ENCODE measurements around the gene TDRD7.

Gene TDRD7

DNA sequence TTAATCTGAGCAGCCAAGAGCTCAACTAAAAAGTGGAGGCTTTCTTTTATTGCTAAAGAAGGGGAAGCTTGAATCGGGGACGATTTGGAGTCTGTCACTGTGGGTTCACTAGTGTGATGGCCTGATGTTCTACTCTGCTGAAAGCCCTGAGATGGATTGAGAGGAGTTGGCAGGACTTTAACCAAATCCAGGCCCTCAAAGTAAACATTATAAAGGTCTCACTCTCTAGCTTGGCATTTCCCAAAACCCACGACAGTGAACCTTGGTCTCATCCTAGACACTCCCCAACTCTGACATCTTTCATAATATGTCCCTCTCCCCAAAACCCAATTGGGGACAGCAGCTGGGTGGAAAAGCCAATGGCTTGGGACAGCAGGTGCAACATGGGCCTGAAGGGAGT lies 122.3 kb downstream of the TDRD7 start:
- no peak for DNase-seq

DNA sequence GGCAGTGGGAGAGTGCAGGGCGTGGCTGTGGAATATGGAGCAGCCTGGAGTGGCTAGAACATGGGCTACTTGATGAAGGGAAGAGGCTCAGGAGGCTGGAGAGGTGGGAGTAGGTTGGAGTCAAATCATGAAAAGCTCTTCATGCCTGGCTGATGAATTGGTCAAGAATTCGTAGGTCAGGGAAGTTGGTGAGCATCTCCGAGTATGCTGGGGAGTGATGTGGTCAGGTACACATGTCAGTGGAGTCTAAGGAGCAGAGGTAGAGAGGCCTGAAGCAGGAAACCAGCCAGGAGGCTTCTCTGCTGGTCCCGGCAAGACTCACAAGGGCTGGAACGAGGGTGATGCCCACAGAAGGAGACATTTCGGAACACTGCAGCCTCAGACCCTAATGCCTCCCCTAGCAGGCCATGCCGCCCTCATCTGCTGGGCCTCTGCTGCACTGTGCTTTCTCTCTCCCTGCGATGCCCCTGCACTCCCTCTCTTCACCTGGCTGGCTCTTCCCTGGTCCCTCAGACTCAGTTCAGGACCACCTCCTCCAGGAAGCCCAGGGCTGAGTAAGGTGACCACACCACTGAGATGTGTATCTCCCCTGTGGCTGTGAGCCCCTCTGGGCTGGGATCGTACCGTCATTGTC lies 123.2 kb downstream of the TDRD7 start:
- DNase-seq, result no peak

DNA sequence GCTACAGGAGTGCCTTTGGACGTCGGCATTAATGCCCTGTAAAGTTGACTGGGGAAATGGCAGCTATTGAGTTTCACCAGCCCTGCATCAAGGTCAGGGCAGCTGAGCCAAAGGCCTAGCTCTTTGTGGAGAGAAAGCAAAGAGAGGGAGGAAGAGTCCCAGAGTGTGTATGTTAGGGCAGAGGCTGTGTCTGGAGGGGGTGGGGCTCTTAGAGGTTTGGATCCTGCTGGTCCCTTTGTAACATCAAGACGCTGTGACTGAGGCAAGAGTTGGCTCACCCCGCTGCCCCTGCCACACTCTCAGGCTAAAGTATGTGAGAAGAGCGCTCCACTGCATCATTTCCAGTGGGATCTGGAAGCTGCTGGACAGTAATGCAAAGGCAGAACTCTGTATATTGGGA lies 123.9 kb downstream of the TDRD7 start:
- DNase-seq, result no peak

DNA sequence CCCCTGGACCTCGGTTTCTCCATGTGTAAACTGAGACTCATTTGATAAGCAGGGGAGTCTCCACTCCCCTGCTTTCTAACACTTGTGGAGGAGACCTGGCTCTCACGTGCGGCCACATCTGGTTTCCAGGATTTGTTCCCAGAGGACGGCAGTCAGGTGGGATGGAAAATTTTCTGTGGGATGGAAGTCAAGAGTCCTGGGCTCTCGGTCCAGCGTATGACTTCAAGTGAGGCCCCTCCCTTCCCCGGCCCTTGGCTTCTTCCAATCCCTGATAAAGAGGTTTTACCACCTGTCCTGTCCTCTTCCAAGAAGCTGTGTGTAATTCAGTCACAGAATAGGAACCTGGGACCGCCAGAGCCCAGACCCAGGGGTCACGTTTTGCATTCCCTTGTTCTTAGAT lies 124.6 kb downstream of the TDRD7 start:
- no peak for DNase-seq

DNA sequence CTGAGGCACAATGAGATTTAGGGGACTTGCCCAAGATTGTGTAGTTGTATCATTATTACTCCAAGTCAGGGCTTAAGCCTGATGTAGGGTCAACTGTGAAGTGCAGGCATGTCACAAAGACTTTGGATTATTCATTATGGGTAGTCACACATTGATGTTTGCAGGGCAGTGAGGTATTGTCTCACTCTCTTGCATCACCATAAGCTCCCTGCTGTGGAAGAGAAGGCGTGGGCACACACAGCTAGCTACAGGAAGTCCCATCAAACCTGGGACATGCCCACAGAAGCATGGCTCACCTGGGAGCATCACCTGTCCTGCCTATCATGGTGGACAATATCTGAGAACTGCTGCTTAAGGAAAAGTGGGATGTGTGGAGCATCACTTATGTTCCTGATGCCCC lies 131.7 kb downstream of the TDRD7 start:
- no peak for DNase-seq

DNA sequence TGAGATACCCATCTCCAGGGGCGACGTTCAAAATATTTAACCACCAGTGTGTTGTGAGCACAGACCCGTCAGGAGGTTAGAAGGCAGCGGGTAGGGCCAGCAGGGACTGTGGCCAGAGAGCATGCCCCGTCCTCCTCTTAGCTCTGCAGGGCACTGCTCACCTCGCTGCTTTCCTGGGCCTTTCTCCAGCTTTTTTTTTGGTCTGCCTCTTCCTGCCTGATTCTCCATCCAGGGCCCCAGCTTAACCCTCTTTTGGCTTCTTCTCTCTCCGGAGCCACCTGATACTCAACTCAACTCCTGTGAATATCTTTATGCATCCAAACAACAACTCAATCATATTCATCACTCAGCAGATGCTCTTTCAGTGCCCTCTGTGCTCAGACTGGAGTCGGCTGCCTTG lies 133.6 kb downstream of the TDRD7 start:
- no peak for DNase-seq

All from RPMI8226 (cell line).